Stimulated activated CD8-positive, alpha-beta memory T cell treated with anti-CD3 and anti-CD28 coated beads, Interleukin-2, amount 100 ng/mL, for 1 hour (primary cell): ENCODE measurements around the gene MTNR1B.

Experiments used
- DNase-seq, 2 donors: peaks; one replicate each; pipeline ENCODE4 v3.0.0-alpha.2; 2020; ENCODE audit warnings: low read depth in 2 of 2

MTNR1B gene

DNA sequence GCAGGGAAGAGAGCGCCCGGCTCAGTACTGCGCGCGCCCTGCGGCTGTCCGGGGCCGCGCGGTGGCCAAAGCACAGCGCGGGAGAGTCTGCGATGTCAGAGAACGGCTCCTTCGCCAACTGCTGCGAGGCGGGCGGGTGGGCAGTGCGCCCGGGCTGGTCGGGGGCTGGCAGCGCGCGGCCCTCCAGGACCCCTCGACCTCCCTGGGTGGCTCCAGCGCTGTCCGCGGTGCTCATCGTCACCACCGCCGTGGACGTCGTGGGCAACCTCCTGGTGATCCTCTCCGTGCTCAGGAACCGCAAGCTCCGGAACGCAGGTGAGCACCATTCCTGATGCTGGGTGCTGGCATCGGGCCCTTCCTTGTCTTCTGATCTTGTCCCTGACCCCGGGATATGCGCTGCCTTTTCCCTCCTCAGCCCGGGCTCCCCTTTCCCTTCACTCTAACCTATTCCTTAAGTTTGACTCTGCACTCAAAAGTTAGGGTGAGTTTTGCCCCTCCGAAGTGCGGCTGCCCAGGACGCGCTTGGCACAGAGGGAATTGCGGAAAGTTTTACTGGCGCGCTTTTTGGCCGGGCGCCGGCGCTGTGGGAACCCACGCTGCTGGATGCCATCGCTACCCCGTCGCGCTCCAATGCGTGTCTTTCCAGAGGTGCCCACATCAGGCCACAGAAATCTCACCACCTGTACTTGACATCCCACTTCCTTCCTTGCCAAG lies at the start of gene MTNR1B:
Gene MTNR1B (plus strand): TSS at position 18 of the 714 bp plus-strand sequence. CDS start 75 bp downstream, at position 93.
- no peak for DNase-seq

DNA sequence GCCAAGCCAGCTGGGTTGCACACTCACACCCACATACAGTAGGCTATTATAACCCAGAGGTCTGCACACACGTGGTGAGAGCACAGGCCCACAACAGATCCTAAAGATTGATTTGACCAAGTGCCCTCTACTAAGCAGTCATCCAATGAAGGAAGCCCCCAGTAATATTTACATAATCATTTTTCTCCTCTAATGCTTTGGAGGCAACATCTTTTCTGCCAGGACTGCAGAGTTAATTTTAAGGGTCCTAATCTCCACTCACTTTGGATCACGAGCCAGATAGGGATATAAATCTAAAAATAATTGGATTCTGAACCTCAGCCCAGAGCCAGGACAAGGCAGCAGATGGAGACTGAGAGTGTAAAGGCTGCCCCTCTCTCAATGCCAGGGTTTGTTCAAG lies 49.1 kb upstream of the MTNR1B start:
- no peak for DNase-seq

DNA sequence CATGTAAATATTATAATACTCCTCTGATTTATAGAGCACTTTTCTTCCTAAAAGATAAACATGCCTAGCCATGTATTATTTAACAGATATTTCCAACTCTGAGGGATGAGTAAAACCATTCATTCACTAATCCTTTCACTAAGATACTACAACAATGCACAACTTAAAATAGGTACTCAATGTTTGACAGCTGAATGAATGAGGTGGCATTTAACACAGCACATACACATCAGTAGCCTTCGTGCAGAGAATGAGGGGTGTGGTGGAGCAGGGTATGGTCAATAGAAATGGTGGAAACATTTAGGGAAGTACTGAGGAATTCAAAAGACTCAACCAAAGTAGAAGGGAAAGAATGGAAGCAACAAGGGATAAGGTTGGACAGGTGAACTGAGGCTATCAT lies 46.7 kb upstream of the MTNR1B start:
- no peak for DNase-seq

DNA sequence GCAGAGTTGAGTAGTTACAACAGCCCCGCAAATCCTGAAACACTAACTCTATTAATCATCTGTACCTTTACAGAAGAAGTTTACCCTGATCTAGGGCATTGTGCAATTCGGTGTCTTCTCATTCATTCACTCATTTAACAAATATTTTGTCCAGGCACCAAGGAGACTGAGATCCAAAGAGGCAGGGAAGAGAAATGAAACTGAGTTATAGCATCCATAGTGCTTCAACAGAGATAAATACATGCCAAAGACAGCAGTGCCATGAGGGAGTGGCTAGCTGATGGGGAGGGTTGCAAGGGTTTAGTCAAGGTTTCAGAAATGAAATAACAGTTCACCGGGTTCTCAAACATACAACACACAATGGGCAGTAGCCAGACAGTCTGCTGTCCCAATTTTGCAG lies 40.2 kb upstream of the MTNR1B start:
- DNase-seq: no peak

DNA sequence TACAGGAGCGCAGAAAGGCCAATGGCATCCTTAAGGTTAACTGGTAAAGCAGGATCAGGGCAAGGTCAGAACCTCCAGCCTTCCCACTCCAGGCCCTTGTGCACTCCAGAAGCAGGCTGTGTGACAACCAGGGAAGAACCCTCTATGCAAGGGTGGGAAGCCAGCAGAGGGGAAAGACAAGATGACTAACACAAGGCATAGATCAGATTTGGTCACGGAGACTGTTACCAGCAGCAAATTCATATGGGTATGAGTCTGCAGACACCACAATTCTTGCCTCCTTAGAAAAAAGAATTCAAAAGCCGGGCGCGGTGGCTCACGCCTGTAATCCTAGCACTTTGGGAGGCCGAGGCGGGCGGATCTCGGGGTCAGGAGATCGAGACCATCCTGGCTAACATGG lies 39.8 kb upstream of the MTNR1B start:
- DNase-seq: no peak

DNA sequence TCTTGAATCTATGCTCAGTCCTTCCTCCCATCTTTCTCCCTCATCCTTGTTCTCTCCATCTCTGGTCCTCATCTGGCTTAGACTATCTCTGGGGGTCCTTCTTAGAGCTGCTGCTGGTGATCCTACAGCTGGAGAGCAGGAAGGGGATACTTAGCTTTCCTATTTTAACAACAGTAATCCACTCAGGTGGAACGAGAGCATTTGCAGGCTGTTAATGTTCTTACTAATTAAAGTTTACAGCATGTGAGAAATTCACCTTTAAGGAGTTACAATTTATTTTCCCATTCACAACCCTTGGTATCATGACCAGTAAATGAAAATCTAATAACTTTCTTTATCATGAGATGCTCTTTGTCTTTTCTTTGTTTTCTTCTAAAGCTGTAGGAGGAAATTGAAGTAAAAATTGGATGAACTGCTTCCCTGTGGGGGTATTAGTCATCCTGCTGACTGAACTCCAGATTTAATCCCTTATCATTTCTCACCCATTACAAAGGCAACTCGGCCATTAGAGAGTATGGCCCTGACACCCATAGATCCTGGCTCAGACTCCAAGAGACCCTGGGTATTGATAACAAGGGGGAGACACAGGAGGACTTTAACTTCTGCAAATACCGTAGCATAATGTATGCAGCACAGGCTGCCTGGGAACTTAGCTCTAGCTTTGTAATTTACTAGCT lies 37.6 kb upstream of the MTNR1B start:
- no peak for DNase-seq

DNA sequence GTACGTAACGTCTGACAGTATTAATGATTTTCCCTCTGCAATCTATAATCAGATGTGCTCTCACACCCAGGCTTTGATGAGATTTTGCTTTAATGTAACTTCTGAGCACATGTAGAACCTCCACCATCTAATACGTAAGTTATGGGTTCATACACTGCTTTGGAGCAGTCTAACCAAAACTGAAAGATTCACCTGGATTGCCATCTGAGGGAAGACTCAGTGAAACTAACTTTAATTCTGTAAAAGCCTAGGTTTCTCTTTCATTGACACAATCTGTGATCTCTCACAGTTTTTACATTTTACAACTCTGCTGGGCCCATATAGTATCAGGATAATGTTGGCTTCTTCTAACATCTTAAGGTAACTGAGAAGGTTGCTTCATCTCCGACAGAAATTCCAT lies 30.1 kb upstream of the MTNR1B start:
- no peak for DNase-seq

DNA sequence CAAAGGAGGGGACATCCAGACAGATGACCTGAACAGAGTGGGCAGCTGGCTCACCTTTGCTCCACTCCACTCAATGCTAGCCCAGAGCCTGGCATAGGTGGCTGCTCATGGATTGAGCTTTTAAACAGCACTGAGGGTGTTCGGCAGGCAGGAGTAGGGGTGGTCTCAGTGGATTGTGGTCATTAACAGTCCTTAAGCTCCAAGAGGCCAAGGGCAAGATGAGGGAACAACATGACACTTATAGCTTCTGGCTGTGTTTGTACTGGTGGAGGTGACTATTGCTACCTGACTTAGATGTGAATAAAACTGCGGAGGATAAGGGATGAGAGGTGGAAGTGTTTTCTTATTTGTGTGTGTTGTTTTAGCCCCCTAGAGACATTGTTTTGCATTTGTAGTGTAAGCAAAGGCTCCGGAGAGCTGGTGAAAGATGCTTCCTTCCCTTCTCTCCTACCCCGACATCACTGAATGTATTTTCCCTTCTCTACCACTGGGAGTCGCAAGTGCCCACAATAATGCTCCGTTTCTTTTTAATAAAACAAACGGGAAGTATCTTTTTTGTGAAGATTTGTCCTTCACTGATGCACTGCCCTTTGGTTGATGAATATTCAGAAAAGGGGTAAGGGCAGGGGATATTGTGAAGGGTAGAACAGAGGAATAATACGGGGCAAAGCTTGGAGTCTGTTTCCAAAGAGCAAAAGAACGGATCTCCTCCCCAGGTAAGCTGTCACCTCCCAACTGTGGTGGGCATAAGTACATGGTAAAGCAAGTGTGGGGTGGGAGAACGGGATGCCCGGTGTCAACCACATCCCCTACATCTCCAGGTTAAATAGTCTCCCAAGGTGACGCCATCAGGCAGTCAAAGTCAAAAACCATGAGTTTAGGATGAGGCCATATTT lies 27.5 kb upstream of the MTNR1B start:
- no peak for DNase-seq

DNA sequence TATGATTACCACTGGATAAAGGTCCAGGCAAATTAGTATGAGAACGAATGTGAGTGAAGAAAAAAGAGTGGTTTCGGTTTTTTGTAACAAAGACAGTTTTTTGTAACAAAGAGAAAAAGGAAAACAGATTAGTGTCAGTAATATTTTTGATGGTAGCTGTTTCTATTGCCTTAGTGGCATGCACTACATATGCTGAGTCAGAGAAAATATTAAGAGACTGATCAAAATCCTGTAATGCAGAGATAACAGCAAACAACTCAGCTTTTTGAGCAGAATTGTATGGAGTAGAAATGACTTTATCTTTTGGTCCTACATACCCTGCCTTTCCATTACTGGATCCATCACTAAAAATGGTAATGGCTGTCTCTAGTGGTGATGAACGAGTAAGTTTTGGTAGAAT lies 22.7 kb upstream of the MTNR1B start:
- no peak for DNase-seq

DNA sequence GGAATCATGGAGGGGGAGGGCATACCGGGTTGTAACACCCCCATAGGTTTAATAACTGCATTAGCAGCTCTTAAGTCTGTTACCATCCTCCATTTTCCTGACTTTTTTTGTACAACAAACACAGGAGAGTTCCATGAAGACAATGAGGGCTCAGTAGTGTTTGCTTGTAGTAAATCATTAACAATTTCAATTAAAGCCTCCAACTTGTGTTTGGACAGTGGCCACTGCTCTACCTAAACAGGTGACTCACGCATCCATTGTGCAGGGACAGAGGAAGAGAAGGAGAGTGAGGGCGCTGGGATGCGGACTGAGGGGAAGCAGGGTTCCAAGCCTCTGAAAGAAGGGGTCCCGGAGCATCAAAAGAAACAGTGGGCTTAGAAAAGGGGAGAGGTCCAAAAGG lies 21.3 kb upstream of the MTNR1B start:
- no peak for DNase-seq

DNA sequence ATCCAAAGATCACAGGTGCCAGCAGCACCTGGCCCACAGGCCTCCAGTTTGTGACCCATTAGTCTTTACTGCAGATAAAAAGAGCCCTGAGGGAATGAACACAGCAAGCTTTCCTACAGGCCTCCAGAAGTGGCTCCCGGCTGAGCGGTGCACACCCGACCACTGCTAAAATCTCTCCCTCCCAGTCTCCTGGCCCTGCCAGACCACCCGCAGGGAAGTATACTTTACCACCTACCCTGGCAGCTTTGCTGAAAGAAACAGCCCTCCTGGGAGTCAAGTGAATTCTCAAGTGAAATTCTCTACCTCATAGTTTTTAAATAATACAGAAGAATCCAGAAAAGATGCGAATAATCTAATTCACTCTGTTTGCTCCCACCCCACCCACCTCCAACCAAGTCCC lies 15.4 kb upstream of the MTNR1B start:
- DNase-seq: no peak

DNA sequence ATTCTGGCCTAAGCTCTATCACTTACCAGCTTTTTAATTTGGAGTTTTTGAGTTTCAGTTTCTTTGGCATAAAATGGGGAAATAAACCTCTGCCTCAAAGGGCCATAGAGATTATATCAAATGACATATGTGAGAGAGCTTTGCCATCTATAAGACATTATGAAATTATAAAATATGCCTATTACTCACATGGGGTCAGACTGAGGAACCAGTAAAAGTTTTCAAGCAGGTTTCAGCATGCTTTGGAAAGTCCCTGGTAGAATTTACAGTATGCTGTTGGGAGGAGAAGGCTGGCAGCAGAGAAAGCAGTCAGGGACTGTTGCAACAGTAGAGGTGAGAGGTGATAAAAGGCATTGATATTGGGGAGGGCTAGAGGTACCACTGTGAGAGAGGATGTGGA lies 13.6 kb upstream of the MTNR1B start:
- no peak for DNase-seq

DNA sequence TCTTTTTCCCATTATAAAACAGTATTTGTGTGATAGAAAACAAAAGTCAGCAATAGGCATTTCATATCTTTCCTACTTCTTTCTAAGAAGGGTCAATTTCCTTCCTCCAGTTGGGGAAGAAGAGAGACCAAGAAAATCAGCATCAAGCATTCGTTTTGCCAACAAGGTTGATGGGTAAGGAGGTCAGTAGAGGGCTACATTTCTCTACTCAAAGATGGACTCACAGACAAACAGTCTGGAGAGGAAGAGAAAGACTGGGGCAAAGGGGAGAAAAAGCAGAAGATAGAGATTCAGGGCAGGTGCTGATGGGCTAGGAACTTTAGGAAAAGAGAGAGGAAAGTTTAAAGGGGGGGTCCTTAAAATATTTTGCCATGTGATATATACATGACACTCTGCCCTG lies 8.6 kb upstream of the MTNR1B start:
- no peak for DNase-seq

DNA sequence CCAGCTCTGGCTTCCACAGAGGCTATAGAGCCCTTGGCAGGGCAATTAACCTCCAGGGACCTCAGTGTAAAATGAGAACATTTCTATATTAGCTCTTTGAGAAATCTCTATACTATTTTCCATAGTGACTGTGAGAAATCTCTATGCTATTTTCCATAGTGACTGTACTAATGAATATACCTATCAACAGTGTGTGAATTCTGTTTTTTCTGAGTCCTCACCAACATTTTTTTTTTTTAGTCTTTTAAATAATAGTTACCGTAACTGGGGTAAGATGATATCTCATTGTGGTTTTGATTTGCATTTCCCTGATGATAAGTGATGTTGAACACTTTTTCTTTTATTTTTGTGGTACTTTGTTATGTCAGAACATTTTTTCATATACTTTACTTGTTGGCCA lies 7.0 kb upstream of the MTNR1B start:
- DNase-seq: no peak

DNA sequence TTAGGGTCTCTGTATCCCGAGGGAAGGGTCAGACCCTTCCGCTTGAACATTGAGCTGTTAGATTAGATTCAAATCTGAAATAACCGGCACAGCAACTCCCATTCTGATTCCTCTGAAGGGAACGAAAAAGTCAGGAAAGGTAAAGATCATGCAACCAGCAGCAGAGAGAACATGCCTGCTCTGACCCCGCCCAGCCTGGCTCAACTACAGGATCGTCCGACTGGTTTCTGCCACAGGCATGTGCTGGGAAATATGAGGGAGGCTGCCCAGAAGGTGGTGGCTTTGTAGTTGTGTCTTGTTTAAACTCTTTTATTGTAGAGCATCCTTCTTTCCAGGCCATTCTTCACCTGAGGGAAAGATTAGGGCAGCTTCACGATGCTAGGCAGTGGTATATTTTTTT lies 5.0 kb upstream of the MTNR1B start:
- no peak for DNase-seq

DNA sequence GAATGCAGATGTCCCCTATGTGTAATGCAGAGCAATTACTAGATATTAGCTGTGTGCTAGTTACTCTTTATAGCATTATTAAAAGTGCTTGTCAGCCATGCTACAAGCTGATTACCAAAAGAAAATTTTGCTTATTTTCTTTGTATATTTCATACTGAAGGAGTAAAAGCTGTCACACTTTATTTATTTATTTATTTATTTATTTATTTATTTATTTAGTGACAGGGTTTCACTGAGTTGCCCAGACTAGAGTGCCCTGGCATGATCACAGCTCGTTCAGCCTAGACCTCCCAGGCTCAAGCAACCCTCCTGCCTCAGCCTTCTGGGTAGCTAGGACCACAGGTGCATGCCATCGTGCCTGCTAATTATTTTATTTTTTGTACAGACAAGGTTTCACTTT lies 4.3 kb upstream of the MTNR1B start:
- DNase-seq: no peak

DNA sequence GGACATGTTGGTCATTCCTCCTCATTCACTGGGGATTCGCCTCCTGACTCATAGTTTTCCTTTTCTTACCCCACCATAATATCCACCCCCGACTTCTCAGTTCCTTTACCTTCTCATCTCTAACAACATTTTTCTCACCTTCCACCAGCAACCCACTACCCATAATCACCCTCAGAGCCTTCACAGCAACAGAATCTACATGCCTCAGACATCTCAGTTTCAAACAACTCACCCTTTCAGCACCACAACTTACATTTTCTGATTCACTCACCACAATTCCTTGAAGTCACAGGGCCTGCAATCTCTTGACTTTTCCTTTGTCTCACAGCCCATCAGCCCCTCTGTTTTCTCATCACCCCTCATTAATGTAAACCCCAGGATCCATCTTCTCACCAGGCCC lies 2.3 kb upstream of the MTNR1B start:
- no peak for DNase-seq

DNA sequence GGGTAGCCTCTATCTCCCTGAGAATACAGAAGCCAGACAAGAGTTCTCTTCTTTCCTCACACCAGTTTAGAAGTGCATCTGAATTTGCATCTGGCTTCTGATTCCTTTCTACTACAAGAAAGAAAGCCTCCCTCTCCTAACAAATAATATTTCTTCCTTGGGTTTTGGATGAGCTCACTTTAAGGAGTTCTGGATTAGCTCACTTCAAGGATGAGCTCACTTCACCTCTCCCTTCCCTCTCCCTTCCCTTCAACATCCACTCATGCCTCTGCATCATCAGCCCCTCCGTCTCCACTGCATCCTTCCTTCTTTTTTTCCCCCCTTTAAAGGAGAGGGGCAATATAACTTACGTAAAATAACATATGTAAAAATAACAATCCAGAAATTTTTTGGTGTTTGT lies 1.6 kb upstream of the MTNR1B start:
- no peak for DNase-seq

DNA sequence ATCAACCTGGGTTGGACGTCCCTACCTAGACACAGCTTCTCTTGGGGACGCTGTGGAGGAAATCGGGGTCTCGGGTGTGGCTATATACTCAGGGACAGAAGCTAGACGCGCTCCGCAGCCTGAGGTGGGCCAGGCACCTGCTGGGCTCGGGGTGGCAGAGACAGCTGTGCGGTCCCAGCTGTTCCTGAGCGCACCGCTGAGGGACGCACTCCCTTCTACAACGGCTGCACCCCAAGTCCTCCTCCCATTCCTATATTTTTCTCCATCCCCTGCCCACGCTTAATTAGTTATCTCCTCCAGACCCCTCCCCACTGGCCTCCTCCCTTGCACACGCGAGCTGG lies 188 bp upstream of the MTNR1B start:
- DNase-seq: no peak

DNA sequence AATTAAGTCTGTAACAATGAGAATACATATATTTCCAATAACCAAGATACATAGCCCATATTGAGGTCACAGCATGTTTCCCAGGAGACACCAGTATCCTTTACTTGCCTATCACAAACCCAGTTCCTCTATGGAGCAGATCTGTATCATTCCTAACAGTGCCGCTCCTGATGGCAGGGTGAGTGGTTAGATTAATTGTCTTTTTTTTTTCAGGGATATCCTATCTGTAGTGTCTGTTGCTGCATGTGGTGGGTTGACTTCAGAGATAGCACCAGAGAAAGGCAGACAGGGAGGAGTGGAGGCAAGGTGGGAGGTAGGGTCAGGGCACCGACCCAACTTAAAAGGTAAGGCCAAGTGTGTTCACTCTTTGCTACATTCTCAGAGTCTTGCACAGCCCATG lies 2.8 kb downstream of the MTNR1B start:
- no peak for DNase-seq

DNA sequence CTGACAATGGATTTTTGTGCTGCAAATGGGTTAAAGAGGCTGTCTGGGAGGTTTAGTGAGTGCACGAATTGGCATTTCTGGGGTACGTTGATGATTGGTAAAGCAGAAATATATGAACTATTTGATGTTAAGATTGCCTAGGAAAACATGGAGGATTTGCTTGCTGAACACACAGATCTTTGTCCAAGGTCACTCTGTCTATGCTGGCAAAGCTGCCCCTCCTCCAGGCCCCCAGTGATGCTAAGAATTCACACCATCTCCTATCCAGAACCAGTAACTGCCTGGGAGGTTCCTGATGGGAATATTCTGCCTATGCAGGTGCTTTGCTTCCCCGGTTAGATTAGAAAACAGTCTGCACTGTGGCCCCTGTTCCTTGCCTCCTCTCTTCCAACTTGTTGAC lies 5.8 kb downstream of the MTNR1B start:
- no peak for DNase-seq

DNA sequence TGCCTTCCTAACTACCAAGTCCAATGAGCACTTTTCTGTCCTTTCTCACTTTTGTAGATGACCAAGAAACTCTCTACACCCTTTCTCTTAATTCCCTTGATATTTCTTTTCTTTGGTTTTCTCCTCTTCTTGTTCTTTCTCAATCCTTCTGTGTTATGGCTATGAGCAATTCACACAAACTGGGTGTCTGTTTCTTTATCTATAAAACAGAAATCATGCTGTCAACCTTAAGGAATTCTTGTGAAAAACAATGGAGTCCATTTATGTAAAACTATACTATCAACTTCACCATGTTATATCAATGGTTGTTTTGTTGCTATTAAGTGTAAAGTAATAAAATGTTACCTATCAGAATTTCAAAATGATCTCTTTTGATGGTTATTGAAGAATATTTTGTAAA lies 7.2 kb downstream of the MTNR1B start:
- DNase-seq: no peak

DNA sequence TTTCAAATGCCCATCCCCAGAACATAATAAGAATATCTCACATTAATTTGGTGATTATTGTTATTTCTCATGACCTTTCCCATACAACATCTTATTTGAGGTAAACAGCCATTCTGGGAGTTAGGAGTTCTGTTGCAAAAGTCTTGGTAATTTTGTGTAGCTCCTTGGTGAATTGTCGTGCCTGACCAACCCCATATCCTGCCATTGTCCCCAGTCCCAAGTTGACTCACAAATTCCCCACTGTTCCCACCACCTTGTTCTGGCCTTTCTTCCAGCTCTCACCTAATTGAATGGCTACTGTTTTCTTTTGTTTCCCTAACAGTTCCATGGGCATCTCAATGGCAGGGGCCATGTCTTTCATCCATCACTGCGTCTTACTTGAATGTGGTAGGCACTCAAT lies 8.0 kb downstream of the MTNR1B start:
- DNase-seq: no peak
